AG04450 (cell line): Measurements from ENCODE around the gene TYW1B. TPM values are rescaled to one million over a fixed set of nuclear protein-coding genes. Genes with fewer than 3 reads are reported as not detected.
"Not testable (repeated sequence)": the region's sequence is repeated elsewhere in the genome, so short reads cannot be mapped to it uniquely, and the experiment has no call there.

Experiments used
- CTCF ChIA-PET: fragments of 300-600, 350-600 bp; formaldehyde crosslinking; extraction: SDS; loops from one replicate; lab custom pipeline; 2022; ENCODE audit warnings: antibody characterized with exemption, inconsistent platforms; lab: Charles Lee
- POLR2A ChIA-PET: fragments of 350-600 bp; formaldehyde crosslinking; extraction: SDS; loops from one replicate; lab custom pipeline; 2021; ENCODE audit warnings: antibody characterized with exemption, inconsistent platforms; lab: Yijun Ruan, JAX
- DNase-seq: peaks from one replicate; pipeline ENCODE4 v3.0.0-alpha.2; 2011; ENCODE audit warnings: low read depth, low spot score
- H3K27ac ChIP-seq: one replicate; pipeline ENCODE4 v1.5.1; 2012; ENCODE audit warnings: low read depth, low read length, control low read depth
- H3K27me3 ChIP-seq: one replicate; pipeline ENCODE4 v1.6.0; 2012; ENCODE audit warnings: low read length; ENCODE audit not compliant: control insufficient read depth, insufficient read depth
- H3K4me3 ChIP-seq: 2 replicates; pipeline ENCODE4 v1.5.1; 2011; ENCODE audit warnings: mild to moderate bottlenecking, low read depth, low read length, control low read depth
- H3K9me3 ChIP-seq: 2 replicates; pipeline ENCODE4 v1.5.1; 2012; ENCODE audit warnings: low read length; ENCODE audit not compliant: control insufficient read depth, insufficient read depth
- CTCF ChIP-seq: IDR thresholded peaks from 2 replicates; pipeline ENCODE4 v1.5.1; 2011; ENCODE audit warnings: low read depth, low read length, control low read depth, inconsistent platforms
- polyA plus RNA-seq: library from polyadenylated mRNA; depleted of rRNA; stranded (reverse); fragments of >200 nt; gene quantifications from 2 replicates; pipeline ENCODE4 v1.2.3, GENCODE V29; 2011

Gene TYW1B
- polyA plus RNA-seq, 1 experiment: 5.0 TPM

- H3K27ac ChIP-seq, DNase-seq, H3K27me3 ChIP-seq, CTCF ChIA-PET, H3K9me3 ChIP-seq, POLR2A ChIA-PET, H3K4me3 ChIP-seq: not testable (repeated sequence)
Measured at GRCh38 chr7:72609761-72610160, 218.2 kb downstream of the TYW1B start.

- H3K4me3 ChIP-seq, H3K27ac ChIP-seq, H3K9me3 ChIP-seq, CTCF ChIA-PET, POLR2A ChIA-PET, H3K27me3 ChIP-seq, DNase-seq: not testable (repeated sequence)
Measured at GRCh38 chr7:72607988-72608387, 220.0 kb downstream of the TYW1B start.

- H3K27me3 ChIP-seq, POLR2A ChIA-PET, H3K27ac ChIP-seq, H3K4me3 ChIP-seq, CTCF ChIA-PET, DNase-seq, H3K9me3 ChIP-seq: not testable (repeated sequence)
Measured at GRCh38 chr7:72605863-72606431, 222.1 kb downstream of the TYW1B start.

GRCh38 chr7:72604771-72605611 lies 223.0 kb downstream of the TYW1B start:
- H3K4me3 ChIP-seq, POLR2A ChIA-PET, DNase-seq, H3K9me3 ChIP-seq, H3K27ac ChIP-seq, CTCF ChIA-PET, H3K27me3 ChIP-seq: not testable (repeated sequence)

GRCh38 chr7:72603476-72603875 lies 224.5 kb downstream of the TYW1B start:
- H3K4me3 ChIP-seq, H3K27ac ChIP-seq, H3K27me3 ChIP-seq, H3K9me3 ChIP-seq, POLR2A ChIA-PET, CTCF ChIA-PET, DNase-seq: not testable (repeated sequence)

GRCh38 chr7:72603073-72603472 lies 224.9 kb downstream of the TYW1B start:
- no peak for DNase-seq
- ChIA-PET CTCF (no interaction called here), POLR2A (no interaction called here)
- H3K27ac ChIP-seq: no peak overlapping the region
- no peak for TF ChIP-seq CTCF
- H3K27me3 ChIP-seq: no peaks in the 10 kb centered on the region
- H3K9me3 ChIP-seq: no peaks in the 10 kb centered on the region
- no peak overlapping the region for H3K4me3 ChIP-seq

- H3K9me3 ChIP-seq, CTCF ChIA-PET, DNase-seq, POLR2A ChIA-PET, H3K27ac ChIP-seq, H3K4me3 ChIP-seq, H3K27me3 ChIP-seq: not testable (repeated sequence)
Measured at GRCh38 chr7:72601683-72602082, 226.3 kb downstream of the TYW1B start.

- H3K9me3 ChIP-seq, CTCF ChIA-PET, POLR2A ChIA-PET: not testable (repeated sequence)
Measured at GRCh38 chr7:72590023-72590422, 238.0 kb downstream of the TYW1B start.

GRCh38 chr7:72587267-72587666 lies 240.7 kb downstream of the TYW1B start:
- DNase-seq, H3K9me3 ChIP-seq, H3K4me3 ChIP-seq, CTCF ChIA-PET, H3K27me3 ChIP-seq, H3K27ac ChIP-seq, POLR2A ChIA-PET: not testable (repeated sequence)

More at GRCh38 chr7:72590023-72590422, 238.0 kb downstream of the TYW1B start:
- H3K27ac ChIP-seq, DNase-seq, H3K27me3 ChIP-seq, H3K4me3 ChIP-seq: not testable (repeated sequence)

GRCh38 chr7:72584576-72584975 lies 243.4 kb downstream of the TYW1B start:
- CTCF ChIA-PET, H3K27me3 ChIP-seq, DNase-seq, H3K4me3 ChIP-seq, H3K9me3 ChIP-seq, H3K27ac ChIP-seq, POLR2A ChIA-PET: not testable (repeated sequence)

GRCh38 chr7:72583620-72584361 lies 244.2 kb downstream of the TYW1B start:
- POLR2A ChIA-PET, H3K27me3 ChIP-seq, H3K9me3 ChIP-seq, H3K4me3 ChIP-seq, DNase-seq, H3K27ac ChIP-seq, CTCF ChIA-PET: not testable (repeated sequence)
